HCT116 (cell line): ENCODE data around the gene DPP6.

ENCODE experiments used
- CEBPB ChIP-seq: IDR thresholded peaks from 2 replicates; pipeline ENCODE4 v1.6.1; 2012; ENCODE audit warnings: low read depth
- EZH2 ChIP-seq: fragments of 200-600 bp; sonication (generic); IDR thresholded peaks from 2 replicates; pipeline ENCODE4 v1.6.1; 2017; ENCODE audit warnings: antibody characterized with exemption, mixed run types
- FOSL1 ChIP-seq: IDR thresholded peaks from 2 replicates; pipeline ENCODE4 v1.6.1; 2012; ENCODE audit warnings: low read depth
- JUND ChIP-seq: IDR thresholded peaks from 2 replicates; pipeline ENCODE4 v1.6.1; 2012
- POLR2A ChIP-seq: IDR thresholded peaks from 2 replicates; pipeline ENCODE4 v1.7.0; 2011; ENCODE audit warnings: borderline replicate concordance; ENCODE audit not compliant: insufficient read depth, insufficient read length; ENCODE audit errors: extremely low read depth
- POLR2AphosphoS5 ChIP-seq: IDR thresholded peaks from 2 replicates; pipeline ENCODE4 v1.6.1; 2011; ENCODE audit warnings: mild to moderate bottlenecking, low read depth, low read length, moderate library complexity
- RAD21 ChIP-seq: IDR thresholded peaks from 2 replicates; pipeline ENCODE4 v1.6.1; 2012; ENCODE audit warnings: low read depth, mild to moderate bottlenecking
- SIN3A ChIP-seq: IDR thresholded peaks from 2 replicates; pipeline ENCODE4 v1.6.1; 2012; ENCODE audit warnings: low read depth
- SRF ChIP-seq: IDR thresholded peaks from 2 replicates; pipeline ENCODE4 v1.6.1; 2012; ENCODE audit warnings: low read depth
- YY1 ChIP-seq: IDR thresholded peaks from 2 replicates; pipeline ENCODE4 v1.6.1; 2011; ENCODE audit warnings: low read length, low read depth, moderate library complexity, mild to moderate bottlenecking; ENCODE audit not compliant: insufficient replicate concordance; ENCODE audit errors: extremely low read depth
- TF ChIP-seq, protein P1 (sequence below), 3 experiments: fragments of 200-600 bp in 1 of 3; sonication (generic) in 1 of 3; IDR thresholded peaks in 2 of 3; conservative IDR thresholded peaks in 1 of 3; 2 replicates each; pipeline ENCODE4 v1.5.1; 2012 to 2017; ENCODE audit warnings: low read depth in 2 of 3, low read length in 2 of 3, antibody characterized with exemption in 1 of 3, borderline replicate concordance in 1 of 3, control low read depth in 1 of 3, mild to moderate bottlenecking in 1 of 3, mixed read lengths in 1 of 3, mixed run types in 1 of 3, moderate library complexity in 1 of 3; ENCODE audit not compliant: insufficient read depth in 1 of 3
- TF ChIP-seq, protein P2 (sequence below): IDR thresholded peaks from 2 replicates; pipeline ENCODE4 v1.6.1; 2012

DNA sequence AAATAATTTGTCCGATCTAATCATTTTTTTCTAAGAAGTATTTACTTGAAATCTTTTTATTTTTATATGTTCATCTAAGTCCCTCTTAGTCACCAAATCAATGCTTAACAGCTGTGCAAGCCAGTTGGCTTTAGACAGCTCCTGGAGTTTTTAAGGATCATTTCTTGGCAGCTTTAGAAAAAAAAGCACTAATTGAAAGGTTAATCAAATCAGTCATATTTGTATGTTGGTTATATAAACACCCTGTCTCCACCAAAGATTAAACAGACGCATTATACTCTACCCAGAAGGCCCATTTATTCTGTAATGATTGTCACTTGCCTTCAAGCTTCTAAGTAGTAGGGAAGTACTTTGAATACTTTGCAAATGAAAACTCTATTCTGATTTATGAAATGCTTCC is 890.5 kb downstream of the DPP6 start:
- TF ChIP-seq, protein P1, sequence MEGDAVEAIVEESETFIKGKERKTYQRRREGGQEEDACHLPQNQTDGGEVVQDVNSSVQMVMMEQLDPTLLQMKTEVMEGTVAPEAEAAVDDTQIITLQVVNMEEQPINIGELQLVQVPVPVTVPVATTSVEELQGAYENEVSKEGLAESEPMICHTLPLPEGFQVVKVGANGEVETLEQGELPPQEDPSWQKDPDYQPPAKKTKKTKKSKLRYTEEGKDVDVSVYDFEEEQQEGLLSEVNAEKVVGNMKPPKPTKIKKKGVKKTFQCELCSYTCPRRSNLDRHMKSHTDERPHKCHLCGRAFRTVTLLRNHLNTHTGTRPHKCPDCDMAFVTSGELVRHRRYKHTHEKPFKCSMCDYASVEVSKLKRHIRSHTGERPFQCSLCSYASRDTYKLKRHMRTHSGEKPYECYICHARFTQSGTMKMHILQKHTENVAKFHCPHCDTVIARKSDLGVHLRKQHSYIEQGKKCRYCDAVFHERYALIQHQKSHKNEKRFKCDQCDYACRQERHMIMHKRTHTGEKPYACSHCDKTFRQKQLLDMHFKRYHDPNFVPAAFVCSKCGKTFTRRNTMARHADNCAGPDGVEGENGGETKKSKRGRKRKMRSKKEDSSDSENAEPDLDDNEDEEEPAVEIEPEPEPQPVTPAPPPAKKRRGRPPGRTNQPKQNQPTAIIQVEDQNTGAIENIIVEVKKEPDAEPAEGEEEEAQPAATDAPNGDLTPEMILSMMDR (IDR thresholded peaks at IDR 0.05 in 2 of 3, conservative IDR thresholded peaks at IDR 0.05 in 1 of 3; ENCODE audit: borderline replicate concordance in 1 of 3, insufficient read depth in 1 of 3, low read depth in 2 of 3, low read length in 2 of 3): no peak
- TF ChIP-seq EZH2 (no peak), POLR2A (no peak), JUND (no peak), POLR2AphosphoS5 (no peak), RAD21 (no peak), FOSL1 (no peak), YY1 (no peak), SRF (no peak), CEBPB (no peak), SIN3A (no peak)
- TF ChIP-seq, protein P2, sequence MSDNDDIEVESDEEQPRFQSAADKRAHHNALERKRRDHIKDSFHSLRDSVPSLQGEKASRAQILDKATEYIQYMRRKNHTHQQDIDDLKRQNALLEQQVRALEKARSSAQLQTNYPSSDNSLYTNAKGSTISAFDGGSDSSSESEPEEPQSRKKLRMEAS: no peak
